HG02852 (cell line): ENCODE data around the gene EFCAB6.

Experiments used
- ATAC-seq: cut with Tn5 transposase; IDR thresholded peaks from one replicate; pipeline ENCODE4 v1.9.1; 2021; ENCODE audit warnings: mild to moderate bottlenecking, moderate library complexity; ENCODE audit not compliant: unreplicated experiment

Gene EFCAB6

DNA sequence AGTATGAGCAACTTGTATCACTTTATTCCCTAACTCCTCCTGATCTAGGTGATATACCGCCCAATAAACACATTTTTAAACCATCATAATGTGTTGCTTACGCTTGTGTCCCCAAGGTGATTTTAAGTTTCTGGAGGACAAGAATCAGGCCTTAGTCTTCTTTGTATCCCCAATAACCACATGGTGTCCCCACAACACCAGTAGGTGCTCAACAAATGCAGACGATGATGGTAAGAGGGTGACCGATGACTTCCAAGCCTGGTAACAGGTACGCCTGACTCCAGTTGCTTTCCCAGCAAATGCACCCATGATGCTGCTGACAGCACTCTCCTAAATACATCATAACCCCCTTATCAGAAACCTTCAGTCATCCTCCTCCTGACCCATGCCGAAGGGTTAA, 64.2 kb downstream of the EFCAB6 start:
- ATAC-seq: no peak

DNA sequence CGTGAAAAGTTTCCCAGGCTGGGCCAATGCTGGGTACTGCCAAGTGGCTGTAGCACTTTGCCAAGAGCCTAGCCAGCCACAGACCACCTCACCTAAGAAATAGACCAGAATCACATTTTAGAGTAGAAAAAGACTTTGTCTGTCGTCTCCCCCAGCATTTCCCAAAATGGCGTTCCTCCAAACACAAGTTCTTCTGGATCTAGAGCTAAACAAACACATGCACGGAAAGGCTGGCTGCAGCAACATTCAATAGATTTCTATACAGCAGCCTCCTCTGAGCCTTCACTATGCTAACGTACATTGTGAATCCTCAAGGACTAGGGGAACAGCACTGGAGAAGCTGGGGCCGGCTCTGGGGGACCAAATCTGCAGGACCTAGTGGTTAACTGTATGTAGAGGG, 65.0 kb downstream of the EFCAB6 start:
- no peak for ATAC-seq

DNA sequence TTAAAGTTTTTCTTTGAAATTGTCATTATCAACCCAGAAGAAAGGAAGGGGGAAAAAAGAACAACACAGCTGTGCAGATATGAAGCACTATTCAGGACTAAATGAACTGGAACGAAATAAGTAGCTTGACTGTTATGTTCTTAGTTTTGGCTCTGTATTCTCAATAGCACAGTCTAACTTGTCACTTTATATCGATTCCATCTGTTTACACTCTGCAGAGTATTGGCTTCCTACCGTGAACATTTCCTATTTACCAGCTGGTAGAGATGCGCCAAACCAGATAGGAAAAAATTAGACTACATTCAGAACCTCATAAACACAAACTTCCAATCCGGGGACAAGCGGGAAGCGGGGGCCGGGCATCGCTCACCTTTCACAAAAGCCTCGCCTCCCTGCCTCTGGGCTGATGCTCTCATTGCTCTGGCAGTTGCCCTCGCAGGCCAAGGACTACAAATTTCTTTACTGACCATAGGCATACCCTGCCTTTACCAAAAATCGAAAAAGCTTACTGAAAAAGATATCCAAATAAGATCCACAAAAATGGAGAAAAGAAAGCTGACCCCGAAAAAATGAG, 66.2 kb downstream of the EFCAB6 start:
- no peak for ATAC-seq

DNA sequence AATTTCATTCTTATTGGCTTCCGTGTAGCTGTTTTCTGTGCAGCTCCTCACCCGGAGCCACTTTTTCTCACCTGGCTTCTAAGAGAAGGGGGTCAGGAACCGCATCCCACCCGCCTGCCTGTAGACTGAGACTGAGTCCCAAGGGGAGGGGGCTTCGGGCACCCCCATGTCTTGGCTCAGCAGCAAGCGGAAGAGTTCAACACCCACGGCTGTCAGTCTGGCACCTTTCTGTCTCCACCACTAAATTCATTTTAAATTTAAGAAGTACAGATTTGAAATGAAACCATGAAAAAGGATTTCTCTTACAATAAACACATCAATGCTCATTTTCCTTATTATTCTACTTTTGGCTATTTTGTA, 66.7 kb downstream of the EFCAB6 start:
- no peak for ATAC-seq

DNA sequence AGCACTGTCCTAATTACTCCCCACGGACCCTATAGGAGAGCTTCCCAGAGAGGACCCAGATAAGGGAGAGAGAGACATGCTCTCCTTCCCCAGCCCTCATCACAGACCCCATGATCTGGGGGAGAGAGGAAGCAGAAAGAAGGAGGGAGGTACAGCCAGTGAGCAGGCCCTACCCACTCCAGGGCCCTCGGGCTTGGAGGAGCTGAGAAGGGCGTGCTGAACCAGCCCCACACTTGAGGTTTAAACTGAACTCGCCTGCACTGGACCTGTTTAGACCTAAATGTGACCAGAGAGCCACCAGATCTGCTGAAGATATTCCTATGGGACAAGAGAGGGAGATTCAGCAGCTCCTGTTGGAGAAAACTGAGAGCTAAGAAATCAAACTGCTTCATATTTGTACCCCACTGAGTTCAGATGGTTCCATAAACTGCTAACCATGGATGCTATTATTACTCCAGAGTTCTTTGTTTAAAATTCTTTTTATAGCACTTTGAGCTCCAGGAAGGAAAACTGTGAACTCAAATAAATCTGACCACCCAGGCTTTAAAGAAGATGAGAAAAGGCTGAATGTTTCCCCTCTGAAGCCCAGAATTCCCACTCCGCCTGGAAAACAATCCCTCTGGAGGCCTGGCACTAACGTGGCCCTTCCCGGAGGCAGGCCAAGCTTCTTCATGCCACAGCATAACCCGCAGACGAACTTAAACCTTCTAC, 67.2 kb downstream of the EFCAB6 start:
- no peak for ATAC-seq

DNA sequence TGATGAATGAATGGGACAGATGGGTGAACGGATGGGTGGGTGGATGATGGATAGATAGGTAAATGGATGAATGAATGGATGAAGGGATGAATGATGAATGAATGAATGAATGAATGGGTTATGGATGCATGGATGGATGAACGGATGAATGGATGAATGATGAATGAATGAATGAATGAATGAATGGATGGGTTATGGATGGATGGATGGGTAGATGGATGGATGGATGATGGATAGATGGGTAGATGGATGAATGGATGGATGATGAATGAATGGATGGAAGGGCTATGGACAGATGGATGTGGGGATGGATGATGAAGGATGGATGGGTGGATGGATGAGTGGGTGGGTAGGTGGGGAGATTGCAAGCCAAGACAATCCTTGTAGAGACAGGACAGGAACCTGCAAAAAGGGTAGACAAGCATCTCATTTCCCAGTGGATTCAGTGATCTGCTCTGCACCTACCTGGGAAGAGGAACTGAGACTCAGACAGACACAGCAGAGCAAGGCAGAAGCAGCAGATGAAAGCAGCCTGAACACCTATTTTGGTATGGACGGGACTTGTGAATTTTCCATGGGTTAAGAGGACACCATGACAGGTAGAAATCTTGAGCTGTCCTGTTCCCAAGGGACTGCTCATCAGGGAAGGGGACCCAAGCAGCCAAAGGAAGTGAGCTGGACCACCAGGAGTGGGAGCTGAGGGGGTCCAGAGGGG, 68.0 kb downstream of the EFCAB6 start:
- ATAC-seq: no peak

DNA sequence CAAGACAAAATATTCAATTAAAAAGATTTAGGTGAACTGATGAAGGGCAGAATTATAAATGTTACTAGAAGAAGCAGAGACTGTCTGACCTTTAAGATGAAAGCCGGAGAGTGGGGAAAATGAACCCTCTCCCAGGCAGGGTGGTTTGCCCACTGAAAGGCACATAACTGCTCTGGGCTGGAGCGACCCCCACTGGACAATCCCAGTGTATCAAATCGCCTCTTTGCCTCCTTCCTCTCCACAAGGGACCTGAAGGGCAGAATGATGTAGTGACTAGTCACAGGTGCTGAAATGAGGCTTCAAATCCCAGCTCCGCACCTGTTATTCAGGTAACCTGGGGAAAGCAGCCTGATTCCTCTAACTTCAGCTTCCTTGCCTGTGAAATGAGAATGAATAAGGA, 69.0 kb downstream of the EFCAB6 start:
- no peak for ATAC-seq

- ATAC-seq: no peak
These were observed 69.8 kb downstream of the EFCAB6 start for GRCh38 chr22:43742154-43742950.

DNA sequence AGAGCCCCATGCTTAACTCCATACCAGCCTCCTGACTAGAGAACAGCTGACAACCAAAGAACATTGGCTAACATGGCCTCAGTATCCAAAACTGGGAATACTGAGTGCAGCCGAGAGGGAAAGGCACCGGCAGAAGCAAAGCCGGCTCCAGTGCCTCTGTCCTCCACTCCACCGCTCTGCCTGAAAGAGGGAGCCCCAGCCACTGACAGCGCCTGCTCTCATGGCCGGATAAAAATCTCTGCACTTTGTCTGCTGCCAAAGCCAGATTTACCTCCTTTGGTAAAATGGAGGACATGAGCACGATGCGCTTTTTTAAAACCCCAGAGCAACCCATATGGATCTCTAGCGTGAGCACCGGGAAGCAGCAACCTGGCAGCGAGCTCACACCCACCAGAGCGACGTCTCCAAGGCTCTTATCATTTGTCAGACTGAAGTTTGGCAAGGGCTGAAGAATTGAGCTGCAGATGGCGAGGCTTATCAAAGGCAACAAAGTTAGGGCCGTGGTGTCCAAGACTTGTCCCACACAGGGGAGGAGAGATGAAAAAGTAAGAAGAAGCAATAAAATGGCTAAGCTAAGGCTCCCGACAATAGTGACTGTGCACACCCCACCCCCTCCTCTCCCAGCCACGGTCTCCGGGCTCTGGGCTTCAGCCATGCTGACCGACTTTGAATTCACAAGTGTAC, 71.4 kb downstream of the EFCAB6 start:
- ATAC-seq: no peak

DNA sequence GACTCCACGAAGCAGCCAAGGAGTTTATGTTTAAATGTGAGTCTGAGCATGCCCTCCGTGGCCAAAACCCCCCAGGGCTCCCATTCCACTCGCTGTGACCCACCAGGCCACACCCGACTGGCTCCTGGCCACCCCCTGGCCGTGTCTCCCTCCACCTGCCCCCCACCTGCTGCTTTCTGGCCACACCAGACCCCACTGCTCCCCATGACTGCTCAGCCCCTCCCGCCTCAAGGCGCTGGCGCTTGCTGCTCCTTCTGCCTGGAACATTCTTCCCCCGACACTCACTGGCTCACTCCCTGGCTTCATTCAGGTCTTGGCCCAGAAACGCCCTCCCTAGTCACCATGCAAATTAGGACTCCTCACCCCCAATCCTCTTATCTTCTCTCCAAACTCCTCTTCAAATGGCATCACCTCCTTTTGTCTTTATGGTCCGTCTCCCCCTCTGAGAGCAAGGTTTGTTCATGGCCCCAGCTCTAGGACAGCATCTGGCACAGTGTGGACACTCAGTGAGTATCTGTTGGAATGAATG, 72.2 kb downstream of the EFCAB6 start:
- no peak for ATAC-seq

DNA sequence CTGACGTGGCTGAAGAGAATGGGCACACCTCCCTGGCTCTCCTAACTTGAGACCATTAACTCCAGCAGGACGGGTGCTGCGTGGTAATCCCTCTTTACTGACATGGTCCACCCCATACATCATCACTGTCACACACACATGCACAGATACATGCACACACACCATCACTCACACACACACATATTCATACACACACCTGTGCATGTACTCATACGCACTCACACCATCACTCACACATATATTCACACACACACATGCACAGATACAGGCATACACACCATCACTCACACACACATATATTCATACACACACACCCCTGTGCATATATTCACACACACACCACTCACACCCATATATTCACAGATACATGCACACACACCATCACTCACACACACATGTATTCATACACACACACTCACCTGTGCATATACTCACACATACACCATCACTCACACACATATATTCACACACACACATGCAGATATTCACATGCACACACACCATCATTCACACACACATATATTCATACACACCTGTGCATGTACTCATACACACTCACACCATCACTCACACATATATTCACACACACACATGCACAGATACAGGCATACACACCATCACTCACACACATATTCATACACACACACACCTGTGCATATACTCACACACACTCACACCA, 74.8 kb downstream of the EFCAB6 start:
- no peak for ATAC-seq

DNA sequence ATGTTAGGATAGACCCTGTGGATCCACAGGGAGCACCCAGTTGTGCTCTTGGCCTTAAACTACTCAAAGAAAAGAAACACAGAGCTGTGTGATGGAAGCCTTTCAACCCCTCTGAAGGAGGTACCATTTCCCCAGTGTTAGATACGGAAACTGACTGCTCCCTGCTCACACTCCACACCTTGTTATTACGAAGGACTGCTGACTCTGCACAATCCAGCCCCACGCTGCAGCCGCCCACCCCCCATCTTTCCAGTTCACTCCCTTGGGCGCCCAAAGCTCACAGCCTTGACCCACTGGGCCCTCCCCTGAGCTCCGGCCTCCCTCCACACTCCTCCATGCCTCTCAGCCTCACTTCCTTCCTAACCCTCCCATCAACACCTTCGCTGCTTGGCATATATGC, 75.5 kb downstream of the EFCAB6 start:
- ATAC-seq: no peak

- ATAC-seq: no peak
These were observed 77.5 kb downstream of the EFCAB6 start for GRCh38 chr22:43734370-43735150.

DNA sequence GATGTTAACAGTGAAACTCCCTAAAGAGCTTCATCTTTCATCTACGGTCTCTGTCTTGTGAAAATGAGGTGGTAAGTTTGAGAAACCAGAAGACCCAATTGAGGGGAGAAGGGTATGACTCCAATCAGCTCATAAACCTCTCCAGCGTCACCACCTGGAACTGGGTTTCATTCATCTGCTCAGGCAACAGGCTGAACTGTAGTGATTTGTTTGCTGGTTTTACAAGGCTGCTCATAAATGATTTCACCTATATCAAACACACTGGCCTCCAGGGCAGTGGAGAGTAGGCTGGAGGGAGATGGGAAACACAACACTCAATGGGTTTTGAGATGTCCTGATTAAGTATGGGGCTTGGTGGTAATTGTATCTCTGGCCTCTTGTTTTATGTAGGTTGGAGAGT, 79.0 kb downstream of the EFCAB6 start:
- ATAC-seq: no peak

DNA sequence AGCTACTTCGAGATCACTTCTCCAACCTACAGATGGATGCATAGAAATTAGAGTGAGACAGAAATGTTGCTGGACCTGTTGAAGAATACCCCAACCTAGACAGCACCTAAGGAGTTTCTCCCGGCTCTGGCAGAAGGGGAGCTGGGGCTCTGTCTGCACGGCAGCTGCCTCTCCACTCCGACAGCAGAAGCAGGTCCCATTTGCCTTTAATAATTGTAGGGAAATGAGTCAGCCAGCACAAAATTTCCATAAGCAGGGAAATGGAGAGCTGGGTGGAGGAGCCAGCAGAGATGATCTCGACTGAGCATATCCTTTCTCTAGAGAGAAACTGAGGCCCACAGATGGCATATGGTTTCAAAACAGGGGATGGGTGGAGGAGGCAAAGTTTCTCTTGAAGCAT, 80.1 kb downstream of the EFCAB6 start:
- no peak for ATAC-seq

GRCh38 chr22:43726964-43727543, 85.1 kb downstream of the EFCAB6 start:
- no peak for ATAC-seq

DNA sequence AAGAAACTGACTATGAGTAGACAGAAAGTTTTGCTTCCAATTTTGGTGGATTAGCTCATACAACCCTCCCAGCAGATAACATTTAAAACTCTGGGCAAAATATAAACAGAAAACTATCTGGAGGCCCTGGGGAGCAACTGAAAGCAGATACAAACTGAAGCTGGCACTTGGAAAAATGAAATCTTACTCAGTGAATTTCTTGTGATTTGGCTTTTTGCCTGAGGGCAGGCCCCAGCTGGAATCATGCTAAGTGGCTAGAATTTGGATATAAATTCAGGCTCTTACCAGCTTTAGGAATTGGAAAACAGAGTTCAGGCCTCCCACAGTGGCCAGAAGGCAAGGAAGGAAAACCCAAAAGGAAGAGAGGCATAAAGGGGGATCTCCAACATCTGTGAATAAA, 85.8 kb downstream of the EFCAB6 start:
- ATAC-seq: no peak

GRCh38 chr22:43723816-43724215, 88.3 kb downstream of the EFCAB6 start:
- ATAC-seq: no peak

- ATAC-seq: no peak
These were observed 89.7 kb downstream of the EFCAB6 start for GRCh38 chr22:43722444-43722843.
